ENCODE measurements around the gene FRZB.

The FRZB gene

DNA sequence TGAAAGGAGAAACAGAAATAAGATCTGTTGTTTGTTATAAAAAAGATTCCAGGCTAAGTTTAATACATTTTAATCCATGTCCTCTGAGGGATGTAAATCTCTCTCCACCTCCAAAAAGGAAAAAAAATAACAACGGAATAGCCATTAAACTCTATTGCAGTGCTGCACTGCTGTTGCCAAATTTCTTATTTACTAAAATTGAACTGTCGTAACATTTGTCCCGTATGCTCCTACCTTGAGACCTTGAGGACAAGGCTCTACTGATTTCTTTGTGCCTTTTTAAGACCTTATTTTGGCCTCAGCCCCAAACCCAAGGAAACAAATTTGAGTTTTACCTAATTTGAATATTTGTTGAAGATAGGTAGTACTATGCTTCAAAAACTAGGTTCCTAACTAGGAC lies 56.4 kb downstream of the FRZB start:
- TF ChIP-seq, protein P1, sequence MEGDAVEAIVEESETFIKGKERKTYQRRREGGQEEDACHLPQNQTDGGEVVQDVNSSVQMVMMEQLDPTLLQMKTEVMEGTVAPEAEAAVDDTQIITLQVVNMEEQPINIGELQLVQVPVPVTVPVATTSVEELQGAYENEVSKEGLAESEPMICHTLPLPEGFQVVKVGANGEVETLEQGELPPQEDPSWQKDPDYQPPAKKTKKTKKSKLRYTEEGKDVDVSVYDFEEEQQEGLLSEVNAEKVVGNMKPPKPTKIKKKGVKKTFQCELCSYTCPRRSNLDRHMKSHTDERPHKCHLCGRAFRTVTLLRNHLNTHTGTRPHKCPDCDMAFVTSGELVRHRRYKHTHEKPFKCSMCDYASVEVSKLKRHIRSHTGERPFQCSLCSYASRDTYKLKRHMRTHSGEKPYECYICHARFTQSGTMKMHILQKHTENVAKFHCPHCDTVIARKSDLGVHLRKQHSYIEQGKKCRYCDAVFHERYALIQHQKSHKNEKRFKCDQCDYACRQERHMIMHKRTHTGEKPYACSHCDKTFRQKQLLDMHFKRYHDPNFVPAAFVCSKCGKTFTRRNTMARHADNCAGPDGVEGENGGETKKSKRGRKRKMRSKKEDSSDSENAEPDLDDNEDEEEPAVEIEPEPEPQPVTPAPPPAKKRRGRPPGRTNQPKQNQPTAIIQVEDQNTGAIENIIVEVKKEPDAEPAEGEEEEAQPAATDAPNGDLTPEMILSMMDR (IDR thresholded peaks at IDR 0.05; ENCODE audit: insufficient read depth, low read length, missing control alignments) = no peak
- POLR2A ChIA-PET = no interaction called here
- CTCF ChIA-PET = no interaction called here
- no peak overlapping the region for H3K4me3 ChIP-seq (ENCODE audit: low read depth, low read length)
- DNase-seq (ENCODE audit: low read depth, low spot score) = no peak

DNA sequence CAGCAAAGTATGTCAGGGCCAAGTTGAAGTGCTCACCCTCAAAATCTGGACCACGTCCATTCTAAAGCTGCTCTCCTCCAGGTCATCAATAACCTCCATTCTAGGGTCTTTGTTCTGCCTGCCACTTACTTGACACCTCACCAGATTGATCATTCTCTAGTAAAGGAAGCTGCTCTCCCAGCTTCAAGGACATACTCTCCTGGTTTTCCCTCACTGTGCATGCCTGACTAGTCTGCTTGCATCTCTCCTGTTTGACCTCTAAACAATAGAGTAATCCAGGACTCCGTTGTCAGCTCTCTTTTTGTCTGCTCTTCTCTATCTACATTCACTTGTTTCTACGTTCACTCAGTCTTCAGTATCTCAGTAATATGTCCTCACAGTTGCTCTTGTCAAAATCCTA lies 59.1 kb downstream of the FRZB start:
- ChIA-PET POLR2A (no interaction called here), CTCF (interaction anchor here (1.2 kb wide), 1 partner anchor 11 kb away, joined by 5 read pairs; no protein-coding TSS in a partner anchor)
- TF ChIP-seq, protein P1 (IDR thresholded peaks at IDR 0.05; ENCODE audit: insufficient read depth, low read length, missing control alignments) = no peak
- H3K4me3 ChIP-seq (ENCODE audit: low read depth, low read length) = no peak overlapping the region
- no peak for DNase-seq (ENCODE audit: low read depth, low spot score)

DNA sequence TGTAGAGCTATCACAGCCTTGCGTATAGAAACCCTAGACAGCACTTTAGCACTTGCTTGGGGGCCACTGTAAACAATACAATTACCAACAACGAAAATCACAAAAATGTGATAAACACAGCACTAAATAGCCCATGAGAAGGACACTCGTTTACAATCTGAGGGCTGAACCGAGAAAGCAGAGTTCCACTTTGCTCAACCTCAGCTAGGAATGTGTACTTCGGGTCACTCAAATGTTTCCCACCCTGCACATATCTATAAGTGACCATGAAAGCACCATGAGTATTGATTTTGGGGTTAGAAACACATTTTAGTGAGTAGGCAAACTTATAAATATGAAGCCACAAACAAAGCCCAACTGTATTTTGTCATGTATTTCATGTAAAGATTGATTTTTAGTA lies 62.3 kb downstream of the FRZB start:
- POLR2A ChIA-PET = no interaction called here
- TF ChIP-seq, protein P1 (IDR thresholded peaks at IDR 0.05; ENCODE audit: insufficient read depth, low read length, missing control alignments) = no peak
- CTCF ChIA-PET = no interaction called here
- no peak for DNase-seq (ENCODE audit: low read depth, low spot score)
- no peak overlapping the region for H3K4me3 ChIP-seq (ENCODE audit: low read depth, low read length)

DNA sequence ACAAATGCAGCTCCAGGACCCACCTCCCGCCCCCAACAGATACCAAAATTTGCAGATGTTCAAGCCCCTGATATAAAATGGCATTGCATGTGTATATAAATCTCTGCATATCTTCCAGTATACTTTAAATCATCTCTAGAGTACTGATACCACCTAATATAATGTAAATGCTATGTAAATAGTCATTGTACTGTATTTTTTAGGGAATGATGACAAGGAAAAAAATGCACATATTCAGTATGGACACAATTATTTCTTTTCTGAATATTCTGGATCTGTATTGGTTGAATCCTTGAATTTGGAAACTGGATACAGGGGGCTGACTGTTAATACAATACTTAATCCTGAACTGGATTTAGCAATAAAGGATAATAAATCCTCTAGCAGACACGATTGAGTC lies 67.7 kb downstream of the FRZB start:
- TF ChIP-seq, protein P1 (IDR thresholded peaks at IDR 0.05; ENCODE audit: insufficient read depth, low read length, missing control alignments) = no peak
- CTCF ChIA-PET = no interaction called here
- no peak for DNase-seq (ENCODE audit: low read depth, low spot score)
- POLR2A ChIA-PET = no interaction called here
- H3K4me3 ChIP-seq (ENCODE audit: low read depth, low read length) = no peak overlapping the region

DNA sequence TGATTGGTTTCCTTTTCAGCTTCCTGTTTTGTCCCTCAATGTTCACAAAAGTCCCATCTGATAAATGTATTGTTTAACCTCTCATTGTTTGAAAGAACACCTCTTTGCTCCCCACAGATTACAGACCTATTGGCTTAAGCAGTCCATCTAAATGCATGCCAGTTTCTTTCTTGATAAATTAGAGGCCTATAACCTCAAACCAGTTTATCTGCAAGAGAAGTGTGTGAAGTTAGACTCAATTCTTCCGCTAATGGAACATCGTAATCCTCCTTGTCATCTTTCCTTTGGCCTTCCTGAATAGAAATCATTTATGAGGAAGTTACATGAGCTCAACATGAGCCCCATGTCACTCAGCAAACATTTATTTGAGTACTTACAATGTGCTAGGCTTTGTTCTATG lies 74.0 kb downstream of the FRZB start:
- H3K4me3 ChIP-seq (ENCODE audit: low read depth, low read length) = no peak overlapping the region
- TF ChIP-seq, protein P1 (IDR thresholded peaks at IDR 0.05; ENCODE audit: insufficient read depth, low read length, missing control alignments) = no peak
- no peak for DNase-seq (ENCODE audit: low read depth, low spot score)
- POLR2A ChIA-PET = no interaction called here
- CTCF ChIA-PET = no interaction called here

GRCh38 chr2:182784777-182785176 lies 81.7 kb downstream of the FRZB start:
- DNase-seq (ENCODE audit: low read depth, low spot score) = no peak
- TF ChIP-seq, protein P1 (IDR thresholded peaks at IDR 0.05; ENCODE audit: insufficient read depth, low read length, missing control alignments) = peak; percentile 34
- POLR2A ChIA-PET = no interaction called here
- CTCF ChIA-PET = interaction anchor here (0.6 to 5.2 kb wide), 28 partner anchors 9 to 576 kb away, joined by 3 to 84 read pairs (median 4); no protein-coding TSS in a partner anchor
- H3K4me3 ChIP-seq (ENCODE audit: low read depth, low read length) = no peak overlapping the region
